Measurements from ENCODE around the gene YY1.
"Not testable (repeated sequence)": the region's sequence is repeated elsewhere in the genome, so short reads cannot be mapped to it uniquely, and the experiment has no call there.

GRCh38 chr14:100287998-100288295, 49.0 kb downstream of the YY1 start:
- not testable (repeated sequence) for TF ChIP-seq EZH2 (IDR thresholded peaks at IDR 0.05; ENCODE audit: insufficient read depth, poor library complexity, severe bottlenecking); EZH2phosphoT487 (IDR thresholded peaks at IDR 0.05; ENCODE audit: insufficient read depth, low read depth)

Measured in GM23248 (cell line).